ENCODE measurements around the gene EEF1AKMT3. TPM values are rescaled to one million over a fixed set of nuclear protein-coding genes. Genes with fewer than 3 reads are reported as not detected.

The EEF1AKMT3 gene
- total and polyA plus RNA-seq, 9 of the 15 experiments (the other 6 are each of a cell fraction or from before 2014, with no cell fraction given) = 4.1 to 17.2 (median 7.9) TPM

DNA sequence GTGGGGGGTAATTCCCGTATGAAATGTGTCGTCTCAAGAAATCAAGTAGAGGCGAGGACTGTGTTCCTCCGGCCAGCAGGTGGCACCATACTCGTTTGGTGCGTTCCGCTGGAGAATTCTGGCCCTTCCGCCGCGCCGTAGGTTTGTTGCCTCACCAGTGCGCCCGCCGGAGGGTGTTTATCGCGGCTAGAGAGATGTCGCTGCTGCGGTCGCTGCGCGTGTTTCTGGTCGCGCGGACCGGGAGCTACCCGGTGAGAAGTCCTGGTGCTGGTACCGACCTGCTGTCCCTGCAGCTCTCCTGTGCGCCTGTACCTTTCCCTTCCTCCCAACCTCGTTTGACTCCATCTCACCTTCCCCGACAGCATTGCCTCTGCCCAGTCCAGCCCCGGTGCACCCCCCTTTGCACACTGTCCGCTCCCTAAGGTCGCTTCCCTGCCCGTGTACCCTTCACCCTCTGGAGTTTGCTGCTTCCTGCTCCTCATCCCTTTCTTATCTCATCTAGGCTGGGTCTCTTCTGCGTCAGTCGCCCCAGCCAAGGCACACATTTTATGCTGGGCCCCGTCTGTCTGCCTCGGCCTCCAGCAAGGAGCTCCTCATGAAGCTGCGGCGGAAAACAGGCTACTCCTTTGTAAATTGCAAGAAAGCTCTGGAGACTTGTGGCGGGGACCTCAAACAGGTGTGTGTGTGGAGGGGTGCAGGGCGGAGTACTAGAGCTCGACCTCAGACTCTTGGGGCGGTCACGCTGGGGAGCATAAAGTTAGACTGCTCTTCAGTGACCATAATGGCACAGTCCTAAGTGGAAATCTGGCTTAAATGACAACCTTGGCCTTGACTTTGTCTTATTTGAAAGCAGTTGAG lies 10.4 kb downstream of the EEF1AKMT3 start, which contains the start of gene TSFM (continued):
- TF ChIP-seq CREB1 (IDR thresholded peaks at IDR 0.05) (peak; percentile 94), CREB1 (CRISPR knock-in tag; IDR thresholded peaks at IDR 0.05) (peak; percentile 88), GATAD2A (IDR thresholded peaks at IDR 0.05) (no peak; the same call in 1 of the 2 replicates), TBP (optimal IDR thresholded peaks at IDR 0.05; ENCODE audit: low read depth, low read length) (peak; percentile 83), GABPB1 (CRISPR knock-in tag; IDR thresholded peaks at IDR 0.05) (peak; percentile 82), ZNF785 (CRISPR knock-in tag; IDR thresholded peaks at IDR 0.05) (no peak), ZNF347 (CRISPR knock-in tag; IDR thresholded peaks at IDR 0.05; ENCODE audit: low read depth) (no peak), TRIM28 (IDR thresholded peaks at IDR 0.05) (0 out of 2 replicates have a peak, but pooled peaks have one; percentile 54), HDAC1 (IDR thresholded peaks at IDR 0.05) (peak in 1 of 2 experiments; percentile 99; a peak in 2 of 4 replicates), RUNX1 (IDR thresholded peaks at IDR 0.05; ENCODE audit: low read depth) (no peak), ZNF316 (IDR thresholded peaks at IDR 0.05) (peak; percentile 42; the same call in 1 of the 2 replicates), ELF4 (CRISPR knock-in tag; IDR thresholded peaks at IDR 0.05) (no peak), ZNF133 (CRISPR knock-in tag; IDR thresholded peaks at IDR 0.05) (no peak), FOXK1 (CRISPR knock-in tag; IDR thresholded peaks at IDR 0.05; ENCODE audit: borderline replicate concordance) (0 out of 2 replicates have a peak, but pooled peaks have one; percentile 79), KAT2B (IDR thresholded peaks at IDR 0.05; ENCODE audit: low read depth, low read length) (no peak), ZNF444 (CRISPR knock-in tag; IDR thresholded peaks at IDR 0.05) (no peak), U2AF1 (optimal IDR thresholded peaks at IDR 0.05; ENCODE audit: low read depth, low read length) (no peak), MXI1 (IDR thresholded peaks at IDR 0.05; ENCODE audit: low read depth, low read length) (no peak), SAFB (IDR thresholded peaks at IDR 0.05; ENCODE audit: borderline replicate concordance, low read depth, low read length) (no peak), LARP7 (IDR thresholded peaks at IDR 0.05) (peak; percentile 68; the same call in 1 of the 2 replicates)
- TF ChIP-seq, protein P1, sequence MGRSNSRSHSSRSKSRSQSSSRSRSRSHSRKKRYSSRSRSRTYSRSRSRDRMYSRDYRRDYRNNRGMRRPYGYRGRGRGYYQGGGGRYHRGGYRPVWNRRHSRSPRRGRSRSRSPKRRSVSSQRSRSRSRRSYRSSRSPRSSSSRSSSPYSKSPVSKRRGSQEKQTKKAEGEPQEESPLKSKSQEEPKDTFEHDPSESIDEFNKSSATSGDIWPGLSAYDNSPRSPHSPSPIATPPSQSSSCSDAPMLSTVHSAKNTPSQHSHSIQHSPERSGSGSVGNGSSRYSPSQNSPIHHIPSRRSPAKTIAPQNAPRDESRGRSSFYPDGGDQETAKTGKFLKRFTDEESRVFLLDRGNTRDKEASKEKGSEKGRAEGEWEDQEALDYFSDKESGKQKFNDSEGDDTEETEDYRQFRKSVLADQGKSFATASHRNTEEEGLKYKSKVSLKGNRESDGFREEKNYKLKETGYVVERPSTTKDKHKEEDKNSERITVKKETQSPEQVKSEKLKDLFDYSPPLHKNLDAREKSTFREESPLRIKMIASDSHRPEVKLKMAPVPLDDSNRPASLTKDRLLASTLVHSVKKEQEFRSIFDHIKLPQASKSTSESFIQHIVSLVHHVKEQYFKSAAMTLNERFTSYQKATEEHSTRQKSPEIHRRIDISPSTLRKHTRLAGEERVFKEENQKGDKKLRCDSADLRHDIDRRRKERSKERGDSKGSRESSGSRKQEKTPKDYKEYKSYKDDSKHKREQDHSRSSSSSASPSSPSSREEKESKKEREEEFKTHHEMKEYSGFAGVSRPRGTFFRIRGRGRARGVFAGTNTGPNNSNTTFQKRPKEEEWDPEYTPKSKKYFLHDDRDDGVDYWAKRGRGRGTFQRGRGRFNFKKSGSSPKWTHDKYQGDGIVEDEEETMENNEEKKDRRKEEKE (IDR thresholded peaks at IDR 0.05; ENCODE audit: borderline replicate concordance in 1 of 2, control insufficient read depth in 1 of 2, low read depth in 2 of 2, low read length in 1 of 2) = peak in 1 of 2 experiments; percentile 91; a peak in 1 of 4 replicates
- TF ChIP-seq, protein P2, sequence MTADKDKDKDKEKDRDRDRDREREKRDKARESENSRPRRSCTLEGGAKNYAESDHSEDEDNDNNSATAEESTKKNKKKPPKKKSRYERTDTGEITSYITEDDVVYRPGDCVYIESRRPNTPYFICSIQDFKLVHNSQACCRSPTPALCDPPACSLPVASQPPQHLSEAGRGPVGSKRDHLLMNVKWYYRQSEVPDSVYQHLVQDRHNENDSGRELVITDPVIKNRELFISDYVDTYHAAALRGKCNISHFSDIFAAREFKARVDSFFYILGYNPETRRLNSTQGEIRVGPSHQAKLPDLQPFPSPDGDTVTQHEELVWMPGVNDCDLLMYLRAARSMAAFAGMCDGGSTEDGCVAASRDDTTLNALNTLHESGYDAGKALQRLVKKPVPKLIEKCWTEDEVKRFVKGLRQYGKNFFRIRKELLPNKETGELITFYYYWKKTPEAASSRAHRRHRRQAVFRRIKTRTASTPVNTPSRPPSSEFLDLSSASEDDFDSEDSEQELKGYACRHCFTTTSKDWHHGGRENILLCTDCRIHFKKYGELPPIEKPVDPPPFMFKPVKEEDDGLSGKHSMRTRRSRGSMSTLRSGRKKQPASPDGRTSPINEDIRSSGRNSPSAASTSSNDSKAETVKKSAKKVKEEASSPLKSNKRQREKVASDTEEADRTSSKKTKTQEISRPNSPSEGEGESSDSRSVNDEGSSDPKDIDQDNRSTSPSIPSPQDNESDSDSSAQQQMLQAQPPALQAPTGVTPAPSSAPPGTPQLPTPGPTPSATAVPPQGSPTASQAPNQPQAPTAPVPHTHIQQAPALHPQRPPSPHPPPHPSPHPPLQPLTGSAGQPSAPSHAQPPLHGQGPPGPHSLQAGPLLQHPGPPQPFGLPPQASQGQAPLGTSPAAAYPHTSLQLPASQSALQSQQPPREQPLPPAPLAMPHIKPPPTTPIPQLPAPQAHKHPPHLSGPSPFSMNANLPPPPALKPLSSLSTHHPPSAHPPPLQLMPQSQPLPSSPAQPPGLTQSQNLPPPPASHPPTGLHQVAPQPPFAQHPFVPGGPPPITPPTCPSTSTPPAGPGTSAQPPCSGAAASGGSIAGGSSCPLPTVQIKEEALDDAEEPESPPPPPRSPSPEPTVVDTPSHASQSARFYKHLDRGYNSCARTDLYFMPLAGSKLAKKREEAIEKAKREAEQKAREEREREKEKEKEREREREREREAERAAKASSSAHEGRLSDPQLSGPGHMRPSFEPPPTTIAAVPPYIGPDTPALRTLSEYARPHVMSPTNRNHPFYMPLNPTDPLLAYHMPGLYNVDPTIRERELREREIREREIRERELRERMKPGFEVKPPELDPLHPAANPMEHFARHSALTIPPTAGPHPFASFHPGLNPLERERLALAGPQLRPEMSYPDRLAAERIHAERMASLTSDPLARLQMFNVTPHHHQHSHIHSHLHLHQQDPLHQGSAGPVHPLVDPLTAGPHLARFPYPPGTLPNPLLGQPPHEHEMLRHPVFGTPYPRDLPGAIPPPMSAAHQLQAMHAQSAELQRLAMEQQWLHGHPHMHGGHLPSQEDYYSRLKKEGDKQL (CRISPR knock-in tag; IDR thresholded peaks at IDR 0.05; ENCODE audit: borderline replicate concordance) = no peak

Data from K562 (cell line).